Stimulated activated CD4-positive, alpha-beta T cell treated with anti-CD3 and anti-CD28 coated beads, TNF-alpha, amount 100 ng/mL, for 48 hours (primary cell): ENCODE results near the gene DIAPH2.
"Not testable (repeated sequence)": the region's sequence is repeated elsewhere in the genome, so short reads cannot be mapped to it uniquely, and the experiment has no call there.

ENCODE experiments used
- DNase-seq, 3 donors: peaks; one replicate each; pipeline ENCODE4 v3.0.0-alpha.2; 2020; ENCODE audit warnings: low read depth in 3 of 3

Gene DIAPH2

GRCh38 chrX:96824166-96824565 lies 139.5 kb downstream of the DIAPH2 start:
- no peak for DNase-seq

GRCh38 chrX:96833333-96833732 lies 148.7 kb downstream of the DIAPH2 start:
- DNase-seq = no peak

GRCh38 chrX:96834137-96834536 lies 149.5 kb downstream of the DIAPH2 start:
- no peak for DNase-seq

GRCh38 chrX:96835660-96836289 lies 151.1 kb downstream of the DIAPH2 start:
- no peak for DNase-seq

GRCh38 chrX:96837808-96838207 lies 153.2 kb downstream of the DIAPH2 start:
- no peak for DNase-seq

GRCh38 chrX:96838537-96838936 lies 153.9 kb downstream of the DIAPH2 start:
- no peak for DNase-seq

- no peak for DNase-seq
Observed at GRCh38 chrX:96841325-96841724, 156.7 kb downstream of the DIAPH2 start.

- DNase-seq = not testable (repeated sequence)
Observed at GRCh38 chrX:96841866-96842265, 157.2 kb downstream of the DIAPH2 start.

GRCh38 chrX:96843566-96843965 lies 158.9 kb downstream of the DIAPH2 start:
- DNase-seq = no peak

GRCh38 chrX:96846841-96847240 lies 162.2 kb downstream of the DIAPH2 start:
- no peak for DNase-seq

GRCh38 chrX:96859422-96859821 lies 174.8 kb downstream of the DIAPH2 start:
- not testable (repeated sequence) for DNase-seq

- no peak for DNase-seq
Observed at GRCh38 chrX:96861218-96861617, 176.6 kb downstream of the DIAPH2 start.

- DNase-seq = no peak
Observed at GRCh38 chrX:96861661-96862060, 177.0 kb downstream of the DIAPH2 start.

GRCh38 chrX:96883608-96884007 lies 199.0 kb downstream of the DIAPH2 start, which contains the start of gene RPA4:
Gene RPA4 (plus strand): TSS chrX:96883908. CDS start chrX:96884311, 403 bp downstream.
- no peak for DNase-seq

GRCh38 chrX:96884027-96884426 lies 199.4 kb downstream of the DIAPH2 start:
- no peak for DNase-seq

GRCh38 chrX:96889726-96890125 lies 205.1 kb downstream of the DIAPH2 start:
- no peak for DNase-seq

- DNase-seq = no peak
Observed at GRCh38 chrX:96906741-96907140, 222.1 kb downstream of the DIAPH2 start.

GRCh38 chrX:96907516-96908272 lies 223.1 kb downstream of the DIAPH2 start:
- no peak for DNase-seq

- DNase-seq = no peak
Observed at GRCh38 chrX:96909291-96909690, 224.6 kb downstream of the DIAPH2 start.

- DNase-seq = no peak
Observed at GRCh38 chrX:96918864-96919263, 234.2 kb downstream of the DIAPH2 start.

- no peak for DNase-seq
Observed at GRCh38 chrX:96919672-96920071, 235.0 kb downstream of the DIAPH2 start.

- no peak for DNase-seq
Observed at GRCh38 chrX:96924581-96924980, 239.9 kb downstream of the DIAPH2 start.

- no peak for DNase-seq
Observed at GRCh38 chrX:96929036-96929435, 244.4 kb downstream of the DIAPH2 start.
